ENCODE measurements around the gene MRRF. TPM values are rescaled to one million over a fixed set of nuclear protein-coding genes. Genes with fewer than 3 reads are reported as not detected.

The MRRF gene
- total RNA-seq, 4 donors from 2014 or later: 54.8 to 69.6 (median 67.8) TPM

- H3K4me1 ChIP-seq: peaks cover 0 to 37% (median 0%) of the 10 kb centered on the region in 4 donors
Measured at GRCh38 chr9:122371846-122372245, 107.2 kb downstream of the MRRF start.

GRCh38 chr9:122372856-122373845, 108.5 kb downstream of the MRRF start:
- TF ChIP-seq CTCF (IDR thresholded peaks at IDR 0.05) (no peak), POLR2A (IDR thresholded peaks at IDR 0.05) (no peak)
- H3K27ac ChIP-seq: peak overlapping the region in 1 of 4 donors; percentile 73
- H3K4me1 ChIP-seq: peaks cover 0 to 43% (median 0%) of the 10 kb centered on the region in 4 donors

More at GRCh38 chr9:122371846-122372245, 107.2 kb downstream of the MRRF start:
- peak in 1 of 3 donors; percentile 29 for DNase-seq
- Histone ChIP-seq H3K27me3 (no peaks in the 10 kb centered on the region), H3K36me3 (no peaks in the 10 kb centered on the region), H3K9me3 (no peaks in the 10 kb centered on the region), H3K4me3 (peak overlapping the region in 2 of 4 donors; percentile 56 to 58), H3K27ac (peak overlapping the region in 2 of 4 donors; percentile 52 to 73)
- no peak for TF ChIP-seq POLR2A (IDR thresholded peaks at IDR 0.05)
- TF ChIP-seq CTCF (IDR thresholded peaks at IDR 0.05): no peak

GRCh38 chr9:122374885-122375420, 110.3 kb downstream of the MRRF start:
- no peaks in the 10 kb centered on the region for H3K27me3 ChIP-seq
- no peaks in the 10 kb centered on the region for H3K36me3 ChIP-seq
- no peak overlapping the region for H3K4me3 ChIP-seq
- no peak for TF ChIP-seq POLR2A (IDR thresholded peaks at IDR 0.05)
- TF ChIP-seq CTCF (IDR thresholded peaks at IDR 0.05): no peak
- DNase-seq: peak in 2 of 3 donors; percentile 62
- H3K27ac ChIP-seq: peak overlapping the region in 2 of 4 donors; percentile 46 to 73
- H3K9me3 ChIP-seq: peaks cover 0 to 5% (median 0%) of the 10 kb centered on the region in 4 donors
- peaks cover 0 to 43% (median 0%) of the 10 kb centered on the region in 4 donors for H3K4me1 ChIP-seq

More at GRCh38 chr9:122372856-122373845, 108.5 kb downstream of the MRRF start:
- peak in 1 of 3 donors; percentile 41 for DNase-seq
- Histone ChIP-seq H3K27me3 (no peaks in the 10 kb centered on the region), H3K9me3 (no peaks in the 10 kb centered on the region), H3K36me3 (no peaks in the 10 kb centered on the region), H3K4me3 (no peak overlapping the region)

GRCh38 chr9:122376796-122377195, 112.1 kb downstream of the MRRF start:
- no peak for TF ChIP-seq POLR2A (IDR thresholded peaks at IDR 0.05)
- TF ChIP-seq CTCF (IDR thresholded peaks at IDR 0.05): no peak
- DNase-seq: peak in 1 of 3 donors; percentile 30
- no peaks in the 10 kb centered on the region for H3K36me3 ChIP-seq
- no peaks in the 10 kb centered on the region for H3K27me3 ChIP-seq
- H3K9me3 ChIP-seq: peaks cover 0 to 5% (median 0%) of the 10 kb centered on the region in 4 donors
- no peak overlapping the region for H3K4me3 ChIP-seq
- peak overlapping the region in 1 of 4 donors; percentile 73 for H3K27ac ChIP-seq
- H3K4me1 ChIP-seq: peaks cover 0 to 29% (median 0%) of the 10 kb centered on the region in 4 donors

- Histone ChIP-seq H3K27me3 (no peaks in the 10 kb centered on the region), H3K4me1 (peaks cover 0 to 27% (median 0%) of the 10 kb centered on the region in 4 donors), H3K36me3 (no peaks in the 10 kb centered on the region), H3K4me3 (no peak overlapping the region), H3K9me3 (peaks cover 0 to 5% (median 0%) of the 10 kb centered on the region in 4 donors), H3K27ac (peak overlapping the region in 1 of 4 donors; percentile 73)
- TF ChIP-seq CTCF (IDR thresholded peaks at IDR 0.05): no peak
- TF ChIP-seq POLR2A (IDR thresholded peaks at IDR 0.05): no peak
- peak in 2 of 3 donors; percentile 24 to 43 for DNase-seq
Measured at GRCh38 chr9:122377241-122378164, 112.8 kb downstream of the MRRF start.
